SK-N-SH (cell line): ENCODE data around the gene COL26A1. TPM values are rescaled to one million over a fixed set of nuclear protein-coding genes. Genes with fewer than 3 reads are reported as not detected.

ENCODE experiments used
- CTCF ChIA-PET: fragments of 300-600, 350-600 bp; formaldehyde crosslinking; extraction: SDS; loops from one replicate; lab custom pipeline; 2021; lab: Yijun Ruan, JAX
- POLR2A ChIA-PET: fragments of 350-600 bp; sonication (Branson Sonifier 250); formaldehyde crosslinking; extraction: SDS; loops from one replicate; lab custom pipeline; 2020; ENCODE audit warnings: antibody characterized with exemption, inconsistent platforms; lab: Yijun Ruan, JAX
- DNase-seq: peaks from one replicate; pipeline ENCODE4 v3.0.0; 2012
- H2AFZ ChIP-seq: fragments of 200-600 bp; sonication (generic); 2 replicates; pipeline ENCODE4 v1.8.1; 2016; ENCODE audit warnings: antibody characterized with exemption, mild to moderate bottlenecking, low read depth
- H3F3A ChIP-seq: fragments of 200-600 bp; sonication (generic); replicated peaks from 2 replicates; pipeline ENCODE3; 2016; ENCODE audit warnings: antibody characterized with exemption, mild to moderate bottlenecking; ENCODE audit not compliant: insufficient read depth
- H3K27ac ChIP-seq, 2 experiments: fragments of 200-500 bp in 1 of 2; fragments of 200-600 bp in 1 of 2; sonication (Bioruptor generic) in 1 of 2; sonication (generic), shearing (Covaris generic) in 1 of 2; 2 replicates each; pipeline versions ENCODE4 v1.5.1 to v1.6.1; 2014 to 2016; ENCODE audit warnings: low read depth in 2 of 2, inconsistent platforms in 1 of 2, low read length in 1 of 2, mild to moderate bottlenecking in 1 of 2, mixed read lengths in 1 of 2
- H3K27me3 ChIP-seq: fragments of 200-600 bp; sonication (generic), shearing (Covaris generic); 2 replicates; pipeline ENCODE4 v1.6.1; 2016; ENCODE audit warnings: mixed run types; ENCODE audit not compliant: insufficient read depth
- H3K36me3 ChIP-seq, 2 experiments: fragments of 200-500 bp in 1 of 2; fragments of 200-600 bp in 1 of 2; sonication (Bioruptor generic) in 1 of 2; sonication (generic) in 1 of 2; replicated peaks in 1 of 2; 2 replicates each; pipeline versions ENCODE3 to v1.5.1; 2014 to 2016; ENCODE audit warnings: low read length in 1 of 2, mild to moderate bottlenecking in 1 of 2; ENCODE audit not compliant: insufficient read depth in 2 of 2, control insufficient read depth in 1 of 2
- H3K4me1 ChIP-seq, 2 experiments: fragments of 200-500 bp in 1 of 2; fragments of 200-600 bp in 1 of 2; sonication (Bioruptor generic) in 1 of 2; sonication (generic), shearing (Covaris generic) in 1 of 2; 2 replicates each; pipeline versions ENCODE4 v1.5.1 to v1.6.1; 2014 to 2016; ENCODE audit warnings: low read depth in 1 of 2, low read length in 1 of 2, mixed run types in 1 of 2; ENCODE audit not compliant: insufficient read depth in 2 of 2, control insufficient read depth in 1 of 2
- H3K4me2 ChIP-seq: fragments of 200-600 bp; sonication (generic), shearing (Covaris generic); 2 replicates; pipeline ENCODE4 v1.6.1; 2017; ENCODE audit warnings: mixed run types
- H3K4me3 ChIP-seq, 2 experiments: fragments of 200-500 bp in 1 of 2; fragments of 200-600 bp in 1 of 2; sonication (Bioruptor generic) in 1 of 2; sonication (generic), shearing (Covaris generic) in 1 of 2; 2 replicates each; pipeline versions ENCODE4 v1.5.1 to v1.8.1; 2014 to 2016; ENCODE audit warnings: low read depth in 2 of 2, inconsistent platforms in 1 of 2, low read length in 1 of 2, mild to moderate bottlenecking in 1 of 2, mixed read lengths in 1 of 2, moderate library complexity in 1 of 2
- H3K79me2 ChIP-seq: fragments of 200-600 bp; sonication (generic); 2 replicates; pipeline ENCODE4 v1.8.1; 2017; ENCODE audit warnings: mild to moderate bottlenecking; ENCODE audit not compliant: insufficient read depth
- H3K9ac ChIP-seq: fragments of 200-600 bp; sonication (generic); 2 replicates; pipeline ENCODE4 v1.6.1; 2017; ENCODE audit warnings: mixed run types
- H3K9me2 ChIP-seq: fragments of 200-600 bp; sonication (generic); 2 replicates; pipeline ENCODE4 v1.6.1; 2017; ENCODE audit warnings: mixed run types
- H3K9me3 ChIP-seq: fragments of 200-600 bp; sonication (generic); 2 replicates; pipeline ENCODE4 v1.6.1; 2017; ENCODE audit warnings: mixed run types, mild to moderate bottlenecking, moderate library complexity
- H4K20me1 ChIP-seq: fragments of 200-600 bp; sonication (generic); 2 replicates; pipeline ENCODE4 v1.6.1; 2017; ENCODE audit warnings: mild to moderate bottlenecking, mixed run types; ENCODE audit not compliant: insufficient read depth
- ELF1 ChIP-seq: IDR thresholded peaks from 2 replicates; pipeline ENCODE4 v1.4.0; 2012
- EP300 ChIP-seq, 2 experiments: IDR thresholded peaks; 2 replicates each; pipeline versions ENCODE4 v1.4.0 to v1.6.1; 2012; ENCODE audit warnings: borderline replicate concordance in 1 of 2, low read depth in 1 of 2, low read length in 1 of 2
- FOSL2 ChIP-seq: IDR thresholded peaks from 2 replicates; pipeline ENCODE4 v1.4.0; 2012; ENCODE audit warnings: low read depth, mild to moderate bottlenecking, moderate library complexity, borderline replicate concordance
- FOXM1 ChIP-seq: IDR thresholded peaks from 2 replicates; pipeline ENCODE4 v1.4.0; 2012; ENCODE audit warnings: low read depth, mild to moderate bottlenecking
- GABPA ChIP-seq: IDR thresholded peaks from 2 replicates; pipeline ENCODE4 v1.4.0; 2012; ENCODE audit warnings: low read depth, mild to moderate bottlenecking
- JUND ChIP-seq: IDR thresholded peaks from 2 replicates; pipeline ENCODE4 v1.4.0; 2012
- MEF2A ChIP-seq: IDR thresholded peaks from 2 replicates; pipeline ENCODE4 v1.4.0; 2012; ENCODE audit warnings: low read depth, borderline replicate concordance
- MXI1 ChIP-seq: IDR thresholded peaks from 2 replicates; pipeline ENCODE4 v1.6.1; 2012; ENCODE audit warnings: mild to moderate bottlenecking, low read depth, low read length, improper control_type of control experiment
- NRF1 ChIP-seq: IDR thresholded peaks from 2 replicates; pipeline ENCODE4 v1.6.1; 2012; ENCODE audit warnings: low read depth, mild to moderate bottlenecking, low read length
- POLR2AphosphoS5 ChIP-seq: IDR thresholded peaks from 2 replicates; pipeline ENCODE4 v1.6.1; 2012; ENCODE audit warnings: low read depth, low read length
- RCOR1 ChIP-seq: fragments of 150-350 bp; IDR thresholded peaks from 2 replicates; pipeline ENCODE4 v1.6.1; 2017; ENCODE audit warnings: antibody characterized with exemption, low read length
- RFX5 ChIP-seq: IDR thresholded peaks from 2 replicates; pipeline ENCODE4 v1.6.1; 2012; ENCODE audit warnings: mild to moderate bottlenecking, improper control_type of control experiment, low read length
- RXRA ChIP-seq: IDR thresholded peaks from 2 replicates; pipeline ENCODE4 v1.4.0; 2012; ENCODE audit warnings: low read depth, mild to moderate bottlenecking, borderline replicate concordance
- SIN3A ChIP-seq: IDR thresholded peaks from 2 replicates; pipeline ENCODE4 v1.6.1; 2012; ENCODE audit warnings: low read depth, mild to moderate bottlenecking, low read length, moderate library complexity, borderline replicate concordance
- SMC3 ChIP-seq: IDR thresholded peaks from 2 replicates; pipeline ENCODE4 v1.6.1; 2012; ENCODE audit warnings: low read depth, low read length, improper control_type of control experiment
- TCF12 ChIP-seq: IDR thresholded peaks from 2 replicates; pipeline ENCODE4 v1.4.0; 2012
- TEAD4 ChIP-seq: IDR thresholded peaks from 2 replicates; pipeline ENCODE4 v1.4.0; 2012; ENCODE audit warnings: mild to moderate bottlenecking, borderline replicate concordance; ENCODE audit not compliant: insufficient read depth
- YY1 ChIP-seq: IDR thresholded peaks from 2 replicates; pipeline ENCODE4 v1.4.0; 2012; ENCODE audit warnings: low read depth, mild to moderate bottlenecking
- WGBS: methylation state at CpG from one replicate; pipeline ENCODE4 v1.1.6; 2017; ENCODE audit warnings: low lambda C conversion rate; 5-methylcytosine and 5-hydroxymethylcytosine counted together
- polyA plus RNA-seq, 3 experiments: library from polyadenylated mRNA; depleted of rRNA; stranded (reverse); fragments of >200 nt; gene quantifications; 2 replicates each; pipeline ENCODE4 v1.2.3, GENCODE V29; 2012
- TF ChIP-seq, protein P1 (sequence below): fragments of 200-600 bp; sonication (generic); IDR thresholded peaks from 2 replicates; pipeline ENCODE4 v1.6.1; 2017; ENCODE audit warnings: antibody characterized with exemption, mild to moderate bottlenecking, moderate library complexity
- TF ChIP-seq, protein P2 (sequence below): fragments of 150-350 bp; IDR thresholded peaks from 2 replicates; pipeline ENCODE4 v1.6.1; 2017; ENCODE audit warnings: antibody characterized with exemption, low read length, low read depth, borderline replicate concordance
- TF ChIP-seq, protein P3 (sequence below): IDR thresholded peaks from 2 replicates; pipeline ENCODE4; 2012

Gene COL26A1
- polyA plus RNA-seq, 1 of the 3 experiments (the other 2 are of a cell fraction), result 0.05 TPM

DNA sequence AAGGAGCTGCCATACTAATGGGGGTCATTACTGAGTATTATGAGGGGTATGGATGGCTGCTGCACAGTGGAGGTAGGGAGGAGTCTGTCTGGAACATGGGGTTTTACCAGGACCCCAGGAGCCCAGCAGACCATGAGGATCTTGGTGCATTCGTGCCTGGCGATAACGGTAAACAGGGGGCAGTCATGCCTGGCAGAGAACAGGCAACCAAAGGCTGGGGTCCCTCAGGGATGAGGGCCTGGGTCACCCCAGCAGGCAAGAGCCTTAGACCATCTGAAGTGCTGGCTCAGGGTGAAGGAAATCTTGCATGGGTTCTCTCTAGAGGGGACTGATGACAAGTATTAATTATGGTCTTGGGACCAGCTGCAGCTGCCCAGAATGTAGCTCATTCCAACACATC lies 220.3 kb downstream of the COL26A1 start:
- Histone ChIP-seq H4K20me1 (no peaks in the 10 kb centered on the region), H2AFZ (no peak overlapping the region), H3F3A (no peaks in the 10 kb centered on the region), H3K9ac (no peak overlapping the region), H3K27me3 (no peaks in the 10 kb centered on the region; the same call in 1 of the 2 replicates), H3K4me1 (no peaks in the 10 kb centered on the region), H3K36me3 (no peaks in the 10 kb centered on the region), H3K9me2 (no peaks in the 10 kb centered on the region), H3K4me3 (no peak overlapping the region), H3K79me2 (no peaks in the 10 kb centered on the region), H3K9me3 (no peaks in the 10 kb centered on the region), H3K4me2 (no peak overlapping the region), H3K27ac (no peak overlapping the region)
- no peak for TF ChIP-seq GABPA
- TF ChIP-seq MEF2A, result no peak
- no peak for TF ChIP-seq TCF12
- no peak for TF ChIP-seq RFX5
- TF ChIP-seq SMC3, result no peak
- no peak for TF ChIP-seq SIN3A
- no peak for TF ChIP-seq MXI1
- no peak for TF ChIP-seq POLR2AphosphoS5
- no peak for TF ChIP-seq JUND
- TF ChIP-seq, protein P1, sequence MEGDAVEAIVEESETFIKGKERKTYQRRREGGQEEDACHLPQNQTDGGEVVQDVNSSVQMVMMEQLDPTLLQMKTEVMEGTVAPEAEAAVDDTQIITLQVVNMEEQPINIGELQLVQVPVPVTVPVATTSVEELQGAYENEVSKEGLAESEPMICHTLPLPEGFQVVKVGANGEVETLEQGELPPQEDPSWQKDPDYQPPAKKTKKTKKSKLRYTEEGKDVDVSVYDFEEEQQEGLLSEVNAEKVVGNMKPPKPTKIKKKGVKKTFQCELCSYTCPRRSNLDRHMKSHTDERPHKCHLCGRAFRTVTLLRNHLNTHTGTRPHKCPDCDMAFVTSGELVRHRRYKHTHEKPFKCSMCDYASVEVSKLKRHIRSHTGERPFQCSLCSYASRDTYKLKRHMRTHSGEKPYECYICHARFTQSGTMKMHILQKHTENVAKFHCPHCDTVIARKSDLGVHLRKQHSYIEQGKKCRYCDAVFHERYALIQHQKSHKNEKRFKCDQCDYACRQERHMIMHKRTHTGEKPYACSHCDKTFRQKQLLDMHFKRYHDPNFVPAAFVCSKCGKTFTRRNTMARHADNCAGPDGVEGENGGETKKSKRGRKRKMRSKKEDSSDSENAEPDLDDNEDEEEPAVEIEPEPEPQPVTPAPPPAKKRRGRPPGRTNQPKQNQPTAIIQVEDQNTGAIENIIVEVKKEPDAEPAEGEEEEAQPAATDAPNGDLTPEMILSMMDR, result no peak
- no peak for TF ChIP-seq FOXM1
- no peak for TF ChIP-seq NRF1
- TF ChIP-seq RCOR1, result no peak
- CTCF ChIA-PET, result interaction anchor here (1.9 to 3.2 kb wide), 2 partner anchors 20 to 231 kb away, joined by 6 to 15 read pairs; no protein-coding TSS in a partner anchor
- DNase-seq, result no peak
- WGBS, result 92% methylated on average over 3 of the region's 3 CpGs
- POLR2A ChIA-PET, result no interaction called here

DNA sequence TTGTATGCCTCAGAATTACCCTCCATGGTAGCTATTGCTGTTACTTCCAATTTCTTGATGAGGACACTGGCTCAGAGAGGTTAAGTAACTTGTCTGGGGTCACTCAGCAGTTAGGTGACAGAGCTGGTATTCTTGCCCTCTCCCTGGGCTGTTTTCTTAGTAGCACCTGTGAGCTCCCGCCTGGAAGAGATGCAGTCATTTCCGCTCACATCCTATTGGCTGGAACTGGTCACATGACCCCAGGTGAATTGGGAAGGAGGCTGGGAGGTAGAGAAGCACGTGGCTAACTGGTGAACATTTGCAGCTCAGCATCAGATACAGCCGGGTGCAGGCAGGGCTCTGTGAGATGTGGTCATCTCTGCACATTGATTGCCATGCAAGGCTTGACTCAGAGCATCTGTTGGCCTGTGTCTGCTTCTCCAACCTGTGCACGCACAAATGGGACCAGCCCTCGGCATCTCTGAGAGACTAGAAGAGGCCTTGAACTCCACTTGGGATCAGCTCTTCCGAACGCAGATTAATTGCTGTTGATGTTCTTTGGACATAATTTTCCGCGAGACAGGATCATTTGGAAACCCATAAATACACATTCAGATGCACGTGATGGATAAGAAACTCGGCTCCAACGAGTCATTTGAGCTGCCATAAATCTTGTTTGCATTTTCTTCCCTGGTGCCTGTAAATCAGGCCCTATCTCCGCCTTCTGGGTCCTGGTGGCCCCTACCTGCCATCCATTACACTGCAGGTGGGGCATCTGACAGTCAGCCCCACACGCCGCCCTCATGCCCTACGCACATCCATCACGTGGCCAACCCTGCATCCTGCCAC lies 223.6 kb downstream of the COL26A1 start:
- Histone ChIP-seq H3K27ac (no peak overlapping the region), H3F3A (no peaks in the 10 kb centered on the region), H3K36me3 (no peaks in the 10 kb centered on the region), H4K20me1 (no peaks in the 10 kb centered on the region), H3K79me2 (no peaks in the 10 kb centered on the region), H3K4me3 (no peak overlapping the region), H3K9ac (no peak overlapping the region), H3K9me3 (no peaks in the 10 kb centered on the region)
- CTCF ChIA-PET, result interaction anchor here (0.8 to 2.3 kb wide), 4 partner anchors 11 to 48 kb away, joined by 3 to 8 read pairs (median 5); no protein-coding TSS in a partner anchor
- POLR2A ChIA-PET, result no interaction called here
- TF ChIP-seq FOSL2 (no peak), EP300 (IDR thresholded peaks at IDR 0.05; ENCODE audit: borderline replicate concordance in 1 of 2, low read depth in 1 of 2, low read length in 1 of 2) (no peak), ELF1 (no peak), MXI1 (no peak), RXRA (no peak), SIN3A (no peak), TEAD4 (no peak), YY1 (no peak)
- TF ChIP-seq, protein P2, sequence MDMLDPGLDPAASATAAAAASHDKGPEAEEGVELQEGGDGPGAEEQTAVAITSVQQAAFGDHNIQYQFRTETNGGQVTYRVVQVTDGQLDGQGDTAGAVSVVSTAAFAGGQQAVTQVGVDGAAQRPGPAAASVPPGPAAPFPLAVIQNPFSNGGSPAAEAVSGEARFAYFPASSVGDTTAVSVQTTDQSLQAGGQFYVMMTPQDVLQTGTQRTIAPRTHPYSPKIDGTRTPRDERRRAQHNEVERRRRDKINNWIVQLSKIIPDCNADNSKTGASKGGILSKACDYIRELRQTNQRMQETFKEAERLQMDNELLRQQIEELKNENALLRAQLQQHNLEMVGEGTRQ, result no peak
- TF ChIP-seq, protein P3, sequence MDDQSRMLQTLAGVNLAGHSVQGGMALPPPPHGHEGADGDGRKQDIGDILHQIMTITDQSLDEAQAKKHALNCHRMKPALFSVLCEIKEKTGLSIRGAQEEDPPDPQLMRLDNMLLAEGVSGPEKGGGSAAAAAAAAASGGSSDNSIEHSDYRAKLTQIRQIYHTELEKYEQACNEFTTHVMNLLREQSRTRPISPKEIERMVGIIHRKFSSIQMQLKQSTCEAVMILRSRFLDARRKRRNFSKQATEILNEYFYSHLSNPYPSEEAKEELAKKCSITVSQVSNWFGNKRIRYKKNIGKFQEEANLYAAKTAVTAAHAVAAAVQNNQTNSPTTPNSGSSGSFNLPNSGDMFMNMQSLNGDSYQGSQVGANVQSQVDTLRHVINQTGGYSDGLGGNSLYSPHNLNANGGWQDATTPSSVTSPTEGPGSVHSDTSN, result no peak
- TF ChIP-seq, all 33 proteins: peak for 0
- H3K9me2 ChIP-seq, result no peaks in the 10 kb centered on the region
- no peak overlapping the region for H2AFZ ChIP-seq
- peaks cover 0 to 14% of the 10 kb centered on the region in 2 experiments; a peak in 1 of 4 replicates for H3K4me1 ChIP-seq
- WGBS, result 71% methylated on average over 18 of the region's 18 CpGs
- DNase-seq, result no peak
- no peaks in the 10 kb centered on the region for H3K27me3 ChIP-seq
- no peak overlapping the region for H3K4me2 ChIP-seq
